Heart left ventricle (tissue), 16 donors: ENCODE data around the gene ZNF365. TPM values are rescaled to one million over a fixed set of nuclear protein-coding genes. Genes with fewer than 3 reads are reported as not detected.

Experiments
- ATAC-seq, 4 donors: fragments of 200-7000 bp; cut with Tn5 transposase; one replicate each; pipeline ENCODE4 v1.9.1; 2020 to 2022; ENCODE audit warnings: moderate library complexity in 4 of 4, mild to moderate bottlenecking in 3 of 4, moderate number of reproducible peaks in 1 of 4
- DNase-seq, 5 donors: peaks; one replicate each; pipeline ENCODE4 v3.0.0-alpha.2; 2020
- H3K27ac ChIP-seq, 12 donors: fragments of 200-600 bp; sonication (generic) in 4 of 12; one replicate each; pipeline versions ENCODE4 v1.5.0 to v1.8.0; 2016 to 2022; ENCODE audit warnings: mild to moderate bottlenecking in 2 of 12
- H3K27me3 ChIP-seq, 9 donors: fragments of 200-600 bp; sonication (generic) in 2 of 9; one replicate each; pipeline versions ENCODE4 v1.5.1 to v1.8.0; 2016 to 2022; ENCODE audit warnings: mild to moderate bottlenecking in 3 of 9
- H3K36me3 ChIP-seq, 9 donors: fragments of 200-600 bp; sonication (generic) in 2 of 9; one replicate each; pipeline versions ENCODE4 v1.5.0 to v1.8.0; 2018 to 2022; ENCODE audit warnings: mild to moderate bottlenecking in 2 of 9
- H3K4me1 ChIP-seq, 12 donors: fragments of 200-600 bp; sonication (generic) in 4 of 12; one replicate each; pipeline versions ENCODE4 v1.5.0 to v1.8.0; 2016 to 2022; ENCODE audit warnings: mild to moderate bottlenecking in 3 of 12
- H3K4me3 ChIP-seq, 12 donors: fragments of 200-600 bp; sonication (generic) in 4 of 12; one replicate each; pipeline versions ENCODE4 v1.5.0 to v1.8.0; 2017 to 2022; ENCODE audit warnings: mild to moderate bottlenecking in 9 of 12, moderate library complexity in 4 of 12
- H3K9me3 ChIP-seq, 12 donors: fragments of 200-600 bp; sonication (generic) in 4 of 12; one replicate each; pipeline versions ENCODE4 v1.5.0 to v1.8.0; 2016 to 2022; ENCODE audit warnings: mild to moderate bottlenecking in 1 of 12
- POLR2A ChIP-seq, 2 donors: fragments of 450-650 bp; IDR thresholded peaks; one replicate each; pipeline ENCODE4 v1.6.1; 2017; ENCODE audit warnings: antibody characterized with exemption in 2 of 2, mild to moderate bottlenecking in 2 of 2, moderate library complexity in 2 of 2
- WGBS, 4 donors: extraction: QIAGEN DNeasy Blood & Tissue Kit in 2 of 4; methylation state at CpG; one replicate each; pipeline versions ENCODE4 v1.1.5 to v1.1.7; 2013 to 2018; 5-methylcytosine and 5-hydroxymethylcytosine counted together
- intact Hi-C, 10 donors: fragments of 100-400 bp; cut with DNase I; formaldehyde crosslinking; loops; one replicate each; pipeline versions ENCODE4 v1.11.1 to v1.14.2; 2022
- polyA plus RNA-seq, 2 donors: library from polyadenylated mRNA; stranded (reverse); fragments of 200-250 nt; gene quantifications; one replicate each; pipeline ENCODE4 v1.2.3, GENCODE V29; 2013
- total RNA-seq, 9 donors: library from RNA; depleted of rRNA in 2 of 9; stranded (reverse); fragments of >200 nt in 2 of 9; fragmentation: NEBNext Ultra II Directional in 3 of 9; extraction: Animal tissue kit (Norgen Biotek cat#: 25700) in 3 of 9; gene quantifications; one replicate each; pipeline versions ENCODE4 v1.1.0 to v1.2.4, GENCODE V29; 2016 to 2023
- TF ChIP-seq, protein P1 (sequence below), 12 donors: fragments of 200-600 bp; sonication (generic) in 4 of 12; IDR thresholded peaks; one replicate each; pipeline versions ENCODE4 v1.5.0 to v1.8.0; 2018 to 2022; ENCODE audit warnings: antibody characterized with exemption in 12 of 12, mild to moderate bottlenecking in 5 of 12
- donor health status: ischemic (EF 13 %, LVEDD 7.1; RV severe dilation, severe dysfunction).
- donor health status: healthy with polysubstance abuse.
- donor health status: DM: no; HTN: yes; CAD: no.
- donor health status: DM: no; HTN: no; CAD: no.
- donor health status: ischemic (EF 25% LVEDD 6.9; RV normal size, moderate dysfunction).
- donor health status: ischemic (EF 25% LVEDD 5.7; RV mildly dilated, moderate dysfunction).
- donor health status: healthy.
- donor health status: DM: yes; HTN: yes; CAD: no.
- donor health status: ischemic (EF 35%, LVEDD 5.7; RV mildly dilated, moderate dysfunction).
- donor health status: nonischemic (EF 11% LVEDD 7.7; RV severe dilation, severe dysfunction).
- donor health status: DM: yes; HTN: yes; CAD: no.
- donor health status: PGD.
- donor health status: ischemic (EF 29% LVEDD 5.4; RV normal size, mild dysfunction).
- donor health status: nonischemic (EF 23%, LVEDD 6.1; RV moderate dilation, normal function).

ZNF365 gene
- total and polyA plus RNA-seq, 11 donors, result 0.08 to 0.63 (median 0.27) TPM; not detected in 3

DNA sequence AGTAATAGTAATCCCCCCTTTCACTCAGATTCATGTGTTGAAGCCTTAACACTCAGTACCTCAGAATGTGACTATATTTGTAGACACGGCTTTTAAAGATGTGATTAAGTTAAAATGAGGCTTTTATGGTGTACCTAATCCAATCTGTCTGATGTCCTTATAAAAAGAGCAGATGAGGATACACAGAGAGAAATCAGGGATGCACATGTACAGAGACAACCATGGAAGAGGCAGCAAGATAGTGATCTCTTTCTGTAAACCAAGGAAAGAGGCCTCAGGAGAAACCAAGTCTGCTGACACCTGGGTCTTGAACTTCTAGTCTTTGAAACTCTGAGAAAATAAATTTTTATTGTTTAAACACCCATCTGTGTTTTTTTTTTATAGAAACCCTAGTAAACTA, 44.0 kb upstream of the ZNF365 start:
- peaks cover 0 to 7% (median 0%) of the 10 kb centered on the region in 12 donors for H3K9me3 ChIP-seq
- H3K36me3 ChIP-seq, result no peaks in the 10 kb centered on the region
- no peak overlapping the region for H3K4me3 ChIP-seq
- ATAC-seq (no peak), DNase-seq (no peak)
- H3K27ac ChIP-seq, result no peak overlapping the region
- no peaks in the 10 kb centered on the region for H3K27me3 ChIP-seq
- WGBS, 4 donors, result 85 to 100% (median 90%) methylated on average over 1 of the region's 1 CpG
- TF ChIP-seq POLR2A (IDR thresholded peaks at IDR 0.05), result no peak
- intact Hi-C loops, result no loop called here
- H3K4me1 ChIP-seq, result no peaks in the 10 kb centered on the region

DNA sequence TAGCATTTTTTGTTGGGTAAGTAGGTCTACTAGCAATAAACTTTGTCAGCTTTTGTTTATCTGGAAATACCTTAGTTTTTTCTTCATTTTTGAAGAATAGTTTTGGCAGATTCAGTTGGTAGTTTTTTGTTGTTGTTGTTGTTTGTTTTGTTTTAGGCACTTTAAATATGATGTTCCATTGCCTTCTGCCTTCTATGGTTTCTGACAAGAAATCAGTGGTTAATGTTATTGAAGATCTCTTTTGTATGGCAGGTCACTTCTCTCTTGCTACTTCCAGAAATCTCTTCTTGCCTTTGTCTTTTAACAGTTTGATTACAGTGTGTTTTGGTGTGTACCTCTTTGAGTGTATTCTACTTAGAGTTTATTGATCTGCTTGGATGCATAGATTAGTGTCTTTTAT, 41.8 kb upstream of the ZNF365 start:
- TF ChIP-seq POLR2A (IDR thresholded peaks at IDR 0.05), result no peak
- TF ChIP-seq, protein P1, sequence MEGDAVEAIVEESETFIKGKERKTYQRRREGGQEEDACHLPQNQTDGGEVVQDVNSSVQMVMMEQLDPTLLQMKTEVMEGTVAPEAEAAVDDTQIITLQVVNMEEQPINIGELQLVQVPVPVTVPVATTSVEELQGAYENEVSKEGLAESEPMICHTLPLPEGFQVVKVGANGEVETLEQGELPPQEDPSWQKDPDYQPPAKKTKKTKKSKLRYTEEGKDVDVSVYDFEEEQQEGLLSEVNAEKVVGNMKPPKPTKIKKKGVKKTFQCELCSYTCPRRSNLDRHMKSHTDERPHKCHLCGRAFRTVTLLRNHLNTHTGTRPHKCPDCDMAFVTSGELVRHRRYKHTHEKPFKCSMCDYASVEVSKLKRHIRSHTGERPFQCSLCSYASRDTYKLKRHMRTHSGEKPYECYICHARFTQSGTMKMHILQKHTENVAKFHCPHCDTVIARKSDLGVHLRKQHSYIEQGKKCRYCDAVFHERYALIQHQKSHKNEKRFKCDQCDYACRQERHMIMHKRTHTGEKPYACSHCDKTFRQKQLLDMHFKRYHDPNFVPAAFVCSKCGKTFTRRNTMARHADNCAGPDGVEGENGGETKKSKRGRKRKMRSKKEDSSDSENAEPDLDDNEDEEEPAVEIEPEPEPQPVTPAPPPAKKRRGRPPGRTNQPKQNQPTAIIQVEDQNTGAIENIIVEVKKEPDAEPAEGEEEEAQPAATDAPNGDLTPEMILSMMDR (IDR thresholded peaks at IDR 0.05), result no peak
- Histone ChIP-seq H3K27ac (no peak overlapping the region), H3K4me1 (no peaks in the 10 kb centered on the region), H3K27me3 (no peaks in the 10 kb centered on the region), H3K4me3 (no peak overlapping the region), H3K36me3 (no peaks in the 10 kb centered on the region), H3K9me3 (peaks cover 0 to 7% (median 0%) of the 10 kb centered on the region in 12 donors)
- no peak for ATAC-seq
- intact Hi-C loops, result no loop called here
- DNase-seq, result no peak

DNA sequence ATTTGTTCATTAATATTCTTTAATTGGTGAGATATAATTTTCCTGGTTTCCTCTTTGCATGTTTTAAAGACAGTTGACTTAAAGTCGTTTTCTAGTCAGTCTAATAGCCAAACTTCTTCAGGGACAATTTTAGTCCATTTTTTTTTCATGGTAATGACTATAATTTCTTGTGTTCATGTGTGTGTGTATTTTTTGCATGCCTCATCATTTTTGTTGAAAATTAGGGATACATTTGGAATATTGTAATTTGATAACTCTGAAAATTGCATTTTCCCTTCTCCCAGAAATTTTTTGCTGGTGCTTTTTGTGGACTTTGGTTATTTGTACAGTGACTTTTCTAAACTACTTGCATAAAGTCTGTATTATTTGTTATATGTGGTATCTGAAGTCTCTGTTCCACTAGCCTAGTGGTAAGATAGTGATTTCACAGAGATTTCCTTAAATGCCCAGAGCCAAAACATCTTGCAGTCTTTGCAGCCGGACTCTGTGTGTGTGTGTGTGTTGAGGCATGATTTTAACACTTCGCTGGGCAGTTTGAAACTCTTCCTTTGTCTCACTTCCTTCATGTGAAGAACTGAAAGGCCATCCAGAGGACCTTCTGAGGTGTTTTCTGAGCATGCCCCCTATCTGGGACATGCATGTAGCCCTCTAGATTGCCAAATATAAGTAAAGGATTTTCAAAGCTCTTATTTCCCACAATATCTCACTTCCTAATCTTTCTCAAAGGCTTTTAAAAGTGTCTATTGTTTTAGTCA, 40.9 kb upstream of the ZNF365 start:
- Histone ChIP-seq H3K27ac (no peak overlapping the region), H3K36me3 (no peaks in the 10 kb centered on the region), H3K4me1 (no peaks in the 10 kb centered on the region), H3K27me3 (no peaks in the 10 kb centered on the region), H3K9me3 (peaks cover 0 to 7% (median 0%) of the 10 kb centered on the region in 12 donors), H3K4me3 (no peak overlapping the region)
- no peak for TF ChIP-seq POLR2A (IDR thresholded peaks at IDR 0.05)
- TF ChIP-seq, protein P1 (IDR thresholded peaks at IDR 0.05), result no peak
- no peak for ATAC-seq
- intact Hi-C loops, result no loop called here
- 40 to 58% (median 58%) methylated on average over 3 of the region's 3 CpGs for WGBS, 4 donors
- no peak for DNase-seq

DNA sequence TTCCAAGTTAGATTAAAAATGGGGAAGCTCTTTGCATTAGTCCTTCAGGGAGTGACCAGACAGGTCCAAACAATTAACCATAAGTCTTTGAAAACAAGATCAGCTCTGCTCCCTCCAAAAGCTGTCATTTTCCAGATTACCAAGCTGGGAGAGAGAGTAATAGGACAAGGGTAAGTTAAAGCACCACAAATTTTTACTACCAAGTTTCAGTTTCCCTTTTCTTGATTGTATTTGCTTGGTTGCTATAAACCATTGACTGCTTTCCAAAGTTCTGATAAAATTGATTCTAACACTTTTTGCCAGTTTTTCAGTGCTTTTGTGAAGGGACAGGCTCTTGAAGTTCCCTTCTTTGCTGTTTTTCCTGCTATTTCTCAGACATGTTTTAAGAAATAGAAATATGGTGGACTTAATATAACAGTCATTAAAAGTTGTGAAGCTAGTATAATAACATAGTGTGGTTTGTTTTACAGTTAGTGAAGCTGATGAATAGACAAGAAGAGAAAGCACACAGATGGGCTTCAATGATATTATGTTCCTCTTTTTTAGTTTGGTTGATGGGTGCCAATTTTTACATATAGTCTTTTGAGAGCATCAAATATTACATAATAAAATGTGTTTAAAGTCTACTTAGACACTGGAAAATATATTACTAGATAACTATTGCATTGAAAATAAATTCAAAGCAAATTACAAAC, 40.0 kb upstream of the ZNF365 start:
- H3K27ac ChIP-seq, result no peak overlapping the region
- no peaks in the 10 kb centered on the region for H3K27me3 ChIP-seq
- no peak for ATAC-seq
- no peaks in the 10 kb centered on the region for H3K4me1 ChIP-seq
- no peaks in the 10 kb centered on the region for H3K36me3 ChIP-seq
- no peak for DNase-seq
- H3K4me3 ChIP-seq, result no peak overlapping the region
- H3K9me3 ChIP-seq, result peaks cover 0 to 7% (median 0%) of the 10 kb centered on the region in 12 donors
- intact Hi-C loops, result no loop called here
- TF ChIP-seq POLR2A (IDR thresholded peaks at IDR 0.05), result no peak
- TF ChIP-seq, protein P1 (IDR thresholded peaks at IDR 0.05), result no peak
